Measurements from ENCODE around the gene MYDGF.

- TF ChIP-seq CTCF (IDR thresholded peaks at IDR 0.05), result no peak
- TF ChIP-seq POLR2A (IDR thresholded peaks at IDR 0.05), result no peak
Observed at GRCh38 chr19:4712771-4713170, 42.6 kb upstream of the MYDGF start.

Measured in adrenal gland (tissue), 5 donors.